Measurements from ENCODE around the gene ELK3.

ELK3 gene

DNA sequence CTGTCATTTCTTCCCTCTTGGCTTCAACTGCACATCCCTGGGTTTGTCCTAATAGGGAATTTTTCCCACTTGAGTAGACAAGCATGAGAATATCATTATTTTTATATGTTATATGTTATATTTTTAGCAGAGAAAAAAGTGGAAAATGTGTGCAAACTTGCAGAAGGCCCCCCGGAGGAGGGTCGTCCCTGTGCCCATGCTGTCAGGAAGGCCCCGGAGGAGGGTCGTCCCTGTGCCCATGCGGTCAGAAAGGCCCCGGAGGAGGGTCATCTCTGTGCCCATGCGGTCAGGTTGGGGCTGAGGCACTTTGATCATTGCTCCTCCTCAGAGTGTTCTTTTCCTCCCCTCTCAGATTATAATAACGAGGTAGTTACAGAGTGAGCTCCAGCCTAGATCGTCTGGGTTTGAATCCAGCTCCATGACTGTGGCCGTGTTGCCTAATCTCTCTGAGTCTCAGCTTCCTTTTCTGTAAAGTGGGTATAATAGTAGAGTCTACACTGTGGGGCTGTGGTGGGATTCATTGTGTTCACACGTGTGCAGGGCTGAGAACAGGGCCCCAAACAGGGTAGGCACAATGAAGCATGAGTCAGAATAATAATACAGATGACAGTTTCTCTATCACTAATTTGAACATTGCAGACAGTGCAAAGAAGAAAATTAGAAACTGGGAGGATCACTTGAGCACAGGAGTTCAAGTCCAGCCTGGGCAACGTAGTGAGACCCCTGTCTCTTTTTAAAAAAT, 33.4 kb downstream of the ELK3 start:
- TF ChIP-seq, protein P1, sequence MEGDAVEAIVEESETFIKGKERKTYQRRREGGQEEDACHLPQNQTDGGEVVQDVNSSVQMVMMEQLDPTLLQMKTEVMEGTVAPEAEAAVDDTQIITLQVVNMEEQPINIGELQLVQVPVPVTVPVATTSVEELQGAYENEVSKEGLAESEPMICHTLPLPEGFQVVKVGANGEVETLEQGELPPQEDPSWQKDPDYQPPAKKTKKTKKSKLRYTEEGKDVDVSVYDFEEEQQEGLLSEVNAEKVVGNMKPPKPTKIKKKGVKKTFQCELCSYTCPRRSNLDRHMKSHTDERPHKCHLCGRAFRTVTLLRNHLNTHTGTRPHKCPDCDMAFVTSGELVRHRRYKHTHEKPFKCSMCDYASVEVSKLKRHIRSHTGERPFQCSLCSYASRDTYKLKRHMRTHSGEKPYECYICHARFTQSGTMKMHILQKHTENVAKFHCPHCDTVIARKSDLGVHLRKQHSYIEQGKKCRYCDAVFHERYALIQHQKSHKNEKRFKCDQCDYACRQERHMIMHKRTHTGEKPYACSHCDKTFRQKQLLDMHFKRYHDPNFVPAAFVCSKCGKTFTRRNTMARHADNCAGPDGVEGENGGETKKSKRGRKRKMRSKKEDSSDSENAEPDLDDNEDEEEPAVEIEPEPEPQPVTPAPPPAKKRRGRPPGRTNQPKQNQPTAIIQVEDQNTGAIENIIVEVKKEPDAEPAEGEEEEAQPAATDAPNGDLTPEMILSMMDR (IDR thresholded peaks at IDR 0.05; ENCODE audit: low read depth, low read length): no peak
- DNase-seq (ENCODE audit: extremely low read depth, low read depth): no peak

DNA sequence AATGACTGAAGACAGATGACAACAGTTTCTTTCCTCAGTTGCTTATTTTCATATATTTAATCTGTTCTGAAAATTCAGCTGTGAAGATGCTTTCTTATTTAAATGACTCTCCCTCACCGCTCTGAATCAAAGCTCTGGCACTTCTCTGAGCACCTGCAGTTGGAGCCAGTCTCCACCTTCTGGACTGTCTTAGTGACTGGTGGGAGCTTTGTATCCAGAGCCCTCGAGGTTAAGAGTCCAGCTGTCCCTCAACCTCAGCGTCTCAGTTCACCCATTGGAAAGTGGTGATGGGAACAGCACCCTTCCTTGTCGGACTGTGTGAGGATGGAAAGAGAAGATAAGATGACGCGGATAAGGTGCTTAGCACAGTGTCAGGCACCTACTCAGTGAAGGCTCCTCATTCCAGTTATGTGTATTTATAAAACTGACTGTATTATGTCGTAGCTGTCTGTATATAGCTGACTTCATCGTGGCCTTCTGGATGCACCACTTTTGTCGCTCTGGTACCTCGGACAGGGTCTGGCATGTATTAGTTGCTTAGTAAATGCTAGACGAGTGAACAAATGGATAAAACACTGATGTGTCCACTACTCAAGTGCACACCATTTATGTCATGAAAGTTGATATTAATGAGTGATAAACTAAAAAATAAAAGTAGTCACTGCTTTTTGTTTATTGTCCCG, 34.5 kb downstream of the ELK3 start:
- TF ChIP-seq, protein P1 (IDR thresholded peaks at IDR 0.05; ENCODE audit: low read depth, low read length): no peak
- no peak for DNase-seq (ENCODE audit: extremely low read depth, low read depth)

DNA sequence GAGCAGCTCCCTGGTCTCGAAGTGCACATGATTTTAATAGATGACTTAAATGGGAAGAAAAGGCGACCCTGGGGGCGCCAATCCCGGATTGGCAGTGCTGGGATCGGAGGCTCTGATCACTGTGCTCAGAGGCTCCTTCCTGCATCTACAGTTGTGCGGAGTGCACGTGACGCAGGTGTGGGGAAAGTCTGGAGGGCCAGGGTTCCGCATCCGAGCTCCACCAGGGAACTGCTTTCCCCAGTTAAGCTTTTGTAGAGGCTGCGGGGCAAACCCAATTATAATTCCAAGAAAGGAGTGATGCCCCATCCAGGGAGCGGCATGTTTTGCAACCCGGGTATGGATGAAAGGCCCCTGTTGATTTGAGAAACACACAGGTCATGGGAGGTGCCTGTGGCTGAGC, 36.5 kb downstream of the ELK3 start:
- TF ChIP-seq, protein P1 (IDR thresholded peaks at IDR 0.05; ENCODE audit: low read depth, low read length): no peak
- DNase-seq (ENCODE audit: extremely low read depth, low read depth): no peak

DNA sequence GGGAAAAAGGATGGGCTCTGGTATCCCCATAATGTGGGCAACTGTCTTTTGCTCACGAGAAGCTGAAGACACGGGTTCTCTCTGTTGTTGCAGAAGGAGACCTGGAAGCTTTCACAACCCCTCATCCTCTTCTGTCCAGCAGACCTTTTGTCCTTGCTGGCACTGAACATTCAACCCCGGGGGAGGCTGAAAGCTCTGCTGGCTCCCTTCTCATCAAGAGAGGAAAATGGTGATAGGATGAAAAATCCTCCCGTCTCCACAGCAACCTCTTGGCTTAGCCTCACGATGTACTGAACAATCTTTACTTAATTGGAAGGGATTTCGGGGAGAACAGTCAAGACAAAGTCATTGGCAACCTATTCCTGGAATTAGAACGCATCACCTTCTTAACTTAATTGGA, 39.0 kb downstream of the ELK3 start:
- TF ChIP-seq, protein P1 (IDR thresholded peaks at IDR 0.05; ENCODE audit: low read depth, low read length): no peak

DNA sequence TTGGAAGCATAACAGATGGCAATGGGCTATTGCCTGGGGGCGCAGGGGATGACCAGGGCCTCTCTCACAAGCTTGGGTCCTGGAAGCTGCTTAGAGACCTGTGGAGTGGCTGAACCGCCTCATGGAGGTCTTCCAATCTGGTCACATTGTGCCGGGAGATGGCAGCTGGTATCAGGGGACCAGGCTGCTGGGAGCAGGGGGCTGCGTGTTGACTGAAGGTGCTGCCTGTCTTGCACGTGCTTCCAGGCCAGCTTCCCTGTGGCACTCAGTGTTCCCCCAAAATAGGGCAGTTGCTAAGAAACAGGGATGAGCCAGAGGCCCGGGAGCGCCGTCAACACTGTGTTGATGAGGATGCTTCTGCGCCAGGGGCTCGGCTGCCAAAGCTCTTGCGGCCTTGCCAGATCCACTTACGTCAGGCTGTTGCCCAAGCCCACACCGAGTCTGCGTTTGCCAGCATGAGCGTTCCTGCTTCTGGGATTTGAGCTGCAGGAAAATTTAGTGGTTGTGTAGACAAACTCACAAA, 39.8 kb downstream of the ELK3 start:
- peak; percentile 97 for DNase-seq (ENCODE audit: extremely low read depth, low read depth)
- TF ChIP-seq, protein P1 (IDR thresholded peaks at IDR 0.05; ENCODE audit: low read depth, low read length): no peak

More for the DNA sequence above, 39.0 kb downstream of the ELK3 start:
- no peak for DNase-seq (ENCODE audit: extremely low read depth, low read depth)

DNA sequence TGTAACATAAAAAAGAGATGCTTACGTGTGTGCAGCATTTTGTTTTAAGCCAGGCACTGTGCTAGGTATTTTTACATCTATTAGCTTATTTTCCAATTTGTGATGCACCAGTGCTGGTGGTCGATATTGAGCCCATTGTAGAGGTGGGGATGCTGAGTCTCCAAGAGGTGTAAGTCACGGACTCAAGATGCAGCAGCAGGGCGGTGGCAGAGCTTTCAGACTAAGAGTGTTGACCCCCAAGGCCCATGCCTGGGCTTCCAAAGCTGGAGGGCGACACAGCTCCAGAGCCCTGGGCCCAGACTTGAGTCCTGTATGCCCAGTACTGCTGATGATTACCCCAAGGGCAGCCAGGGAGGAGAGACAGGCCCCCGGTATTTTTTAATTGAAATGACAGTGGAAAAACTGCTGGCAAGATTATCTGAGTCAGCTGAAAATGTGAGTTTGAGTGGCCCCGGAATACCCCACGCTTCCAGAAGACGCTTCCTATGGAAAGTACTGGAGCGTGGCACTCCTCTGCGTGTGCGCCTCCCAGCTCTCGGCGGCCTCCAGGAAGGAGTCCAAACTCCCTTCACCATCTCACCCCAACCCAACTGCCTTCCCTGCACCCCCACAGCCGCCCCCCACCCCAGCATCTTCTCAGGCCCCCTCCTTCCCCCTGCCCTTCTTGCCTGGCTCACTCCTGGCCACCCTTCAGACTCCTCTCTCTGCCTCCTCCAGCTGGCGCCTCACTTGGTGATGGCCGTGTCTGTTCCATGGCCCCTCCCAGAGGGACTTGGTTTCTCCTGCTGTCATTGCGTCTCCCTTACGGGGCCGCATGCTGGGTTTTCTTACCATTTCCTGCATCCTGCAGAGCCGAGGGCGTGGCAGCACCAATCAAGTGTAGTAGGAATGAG, 40.7 kb downstream of the ELK3 start:
- TF ChIP-seq, protein P1 (IDR thresholded peaks at IDR 0.05; ENCODE audit: low read depth, low read length): no peak
- DNase-seq (ENCODE audit: extremely low read depth, low read depth): no peak

Data from AG09319 (cell line).